Panc1 (cell line): ENCODE results near the gene CCDC57. TPM values are rescaled to one million over a fixed set of nuclear protein-coding genes. Genes with fewer than 3 reads are reported as not detected.

ENCODE experiments used
- ATAC-seq: fragments of 200-7000 bp; cut with Tn5 transposase; 2 replicates; pipeline ENCODE4 v1.9.1; 2020; ENCODE audit warnings: mild to moderate bottlenecking, moderate library complexity
- BruUV-seq: library from RNA; stranded (reverse); fragments of 400-500 nt; replicated peaks from 2 replicates; lab custom pipeline; 2021; lab: Mats Ljungman, UMichigan
- CTCF ChIA-PET: fragments of 300-600 bp; sonication (Branson Sonifier 250); formaldehyde crosslinking; loops from one replicate; lab custom pipeline; 2022; ENCODE audit warnings: antibody characterized with exemption; lab: Charles Lee
- POLR2A ChIA-PET: fragments of 300-600 bp; sonication (Branson Sonifier 250); formaldehyde crosslinking; loops from one replicate; lab custom pipeline; 2022; ENCODE audit warnings: antibody characterized with exemption; lab: Charles Lee
- DNase-seq: peaks from one replicate; pipeline ENCODE4 v3.0.0-alpha.2; 2010; ENCODE audit warnings: low read depth, low spot score
- H3K27ac ChIP-seq: 2 replicates; pipeline ENCODE4 v1.5.1; 2011; ENCODE audit warnings: mild to moderate bottlenecking, low read length, inconsistent platforms
- H3K27me3 ChIP-seq: fragments of 200-500 bp; sonication (Bioruptor generic); 2 replicates; pipeline ENCODE4 v1.6.0; 2014; ENCODE audit warnings: low read length, inconsistent platforms; ENCODE audit not compliant: control insufficient read depth, insufficient read depth
- H3K36me3 ChIP-seq: fragments of 200-500 bp; sonication (Bioruptor generic); 2 replicates; pipeline ENCODE4 v1.5.1; 2014; ENCODE audit warnings: inconsistent platforms, mild to moderate bottlenecking, low read length, moderate library complexity; ENCODE audit not compliant: control insufficient read depth, insufficient read depth
- H3K4me1 ChIP-seq: 2 replicates; pipeline ENCODE4 v1.5.1; 2011; ENCODE audit warnings: inconsistent platforms, mild to moderate bottlenecking, low read length, moderate library complexity; ENCODE audit not compliant: control insufficient read depth, insufficient read depth
- H3K4me3 ChIP-seq, 2 experiments: 2 replicates each; pipeline ENCODE4 v1.5.1; 2011 to 2012; ENCODE audit warnings: low read depth in 2 of 2, low read length in 2 of 2, mild to moderate bottlenecking in 2 of 2, inconsistent platforms in 1 of 2, moderate library complexity in 1 of 2
- H3K9me3 ChIP-seq: fragments of 200-500 bp; sonication (Bioruptor generic); 2 replicates; pipeline ENCODE4 v1.5.1; 2014; ENCODE audit warnings: low read depth, mild to moderate bottlenecking, inconsistent platforms, low read length, moderate library complexity; ENCODE audit not compliant: control insufficient read depth, insufficient read depth
- CTCF ChIP-seq: fragments of 450-650 bp; IDR thresholded peaks from 2 replicates; pipeline ENCODE4 v1.5.1; 2017; ENCODE audit warnings: mild to moderate bottlenecking
- POLR2AphosphoS5 ChIP-seq: IDR thresholded peaks from 2 replicates; pipeline ENCODE4 v1.6.1; 2012; ENCODE audit warnings: mild to moderate bottlenecking, low read depth, low read length, moderate library complexity
- SIN3A ChIP-seq: IDR thresholded peaks from 2 replicates; pipeline ENCODE4 v1.6.1; 2012; ENCODE audit warnings: low read depth, mild to moderate bottlenecking, low read length, moderate library complexity, borderline replicate concordance; ENCODE audit not compliant: insufficient read depth
- TCF7L2 ChIP-seq: IDR thresholded peaks from 2 replicates; pipeline ENCODE4 v1.6.1; 2011; ENCODE audit warnings: mild to moderate bottlenecking, low read depth, low read length, inconsistent platforms
- in situ Hi-C: cut with HindIII; loops from 2 replicates; pipeline ENCODE4 v1.10.0; 2016; ENCODE audit warnings: low sequenced_read_pairs, low pct_unique_long_range_greater_than_20kb
- intact Hi-C: fragments of 100-400 bp; cut with micrococcal nuclease; formaldehyde crosslinking; loops from one replicate; pipeline ENCODE4 v1.10.0; 2022; ENCODE audit not compliant: unreplicated experiment
- total RNA-seq: library from RNA; stranded (reverse); gene quantifications from one replicate; pipeline ENCODE4 v1.2.1, GENCODE V29; 2021; ENCODE audit not compliant: unreplicated experiment
- TF ChIP-seq, protein P1 (sequence below), 2 experiments: IDR thresholded peaks; 2 replicates each; pipeline ENCODE4 v1.6.1; 2011 to 2012; ENCODE audit warnings: low read depth in 2 of 2, control low read depth in 1 of 2, low read length in 1 of 2, mild to moderate bottlenecking in 1 of 2, moderate library complexity in 1 of 2; ENCODE audit not compliant: insufficient read depth in 1 of 2

The CCDC57 gene
- total RNA-seq, 1 experiment from 2014 or later: 63.6 TPM

DNA sequence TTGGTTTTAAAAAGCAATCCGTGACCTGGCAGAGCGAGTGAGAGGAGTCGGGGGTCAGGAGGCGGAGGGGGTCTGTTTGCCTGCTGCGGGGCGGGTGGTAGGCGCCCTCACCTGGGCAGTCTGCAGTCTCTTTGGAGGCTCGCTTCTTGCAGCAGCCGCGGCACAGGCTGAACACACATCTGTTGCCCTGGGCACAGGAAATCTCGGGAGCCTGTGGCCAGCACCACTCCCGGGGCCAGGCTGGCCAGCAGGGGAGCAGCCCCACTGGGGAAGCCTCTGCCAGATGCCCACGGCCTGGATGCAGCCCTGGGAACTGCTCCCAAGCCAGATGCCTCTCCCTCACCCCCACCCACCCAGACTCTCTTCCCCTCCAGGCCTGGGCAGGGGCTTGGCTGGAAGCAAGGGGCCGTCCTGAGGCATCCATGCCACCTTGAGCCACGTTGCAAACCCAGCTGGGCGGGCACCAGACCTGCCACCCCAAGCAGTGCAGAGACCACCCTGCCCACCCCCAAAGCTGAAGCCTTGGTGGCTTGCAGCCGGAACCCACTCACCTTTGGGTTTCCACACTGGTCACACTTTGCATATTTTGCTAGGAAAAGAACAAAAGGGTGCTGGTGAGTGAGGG, 154.3 kb downstream of the CCDC57 start:
- no peak for DNase-seq
- ChIA-PET POLR2A (no interaction called here), CTCF (no interaction called here)
- Histone ChIP-seq H3K4me3 (no peak overlapping the region), H3K9me3 (no peaks in the 10 kb centered on the region), H3K36me3 (peaks cover 6% of the 10 kb centered on the region), H3K27me3 (no peaks in the 10 kb centered on the region), H3K4me1 (peaks cover 18% of the 10 kb centered on the region), H3K27ac (no peak overlapping the region)
- intact Hi-C loops: no loop called here
- BruUV-seq: no TSS peak
- in situ Hi-C loops: loop anchor here (10.0 kb wide), 1 partner anchor 76 kb away; no protein-coding TSS in a partner anchor
- TF ChIP-seq, protein P1, sequence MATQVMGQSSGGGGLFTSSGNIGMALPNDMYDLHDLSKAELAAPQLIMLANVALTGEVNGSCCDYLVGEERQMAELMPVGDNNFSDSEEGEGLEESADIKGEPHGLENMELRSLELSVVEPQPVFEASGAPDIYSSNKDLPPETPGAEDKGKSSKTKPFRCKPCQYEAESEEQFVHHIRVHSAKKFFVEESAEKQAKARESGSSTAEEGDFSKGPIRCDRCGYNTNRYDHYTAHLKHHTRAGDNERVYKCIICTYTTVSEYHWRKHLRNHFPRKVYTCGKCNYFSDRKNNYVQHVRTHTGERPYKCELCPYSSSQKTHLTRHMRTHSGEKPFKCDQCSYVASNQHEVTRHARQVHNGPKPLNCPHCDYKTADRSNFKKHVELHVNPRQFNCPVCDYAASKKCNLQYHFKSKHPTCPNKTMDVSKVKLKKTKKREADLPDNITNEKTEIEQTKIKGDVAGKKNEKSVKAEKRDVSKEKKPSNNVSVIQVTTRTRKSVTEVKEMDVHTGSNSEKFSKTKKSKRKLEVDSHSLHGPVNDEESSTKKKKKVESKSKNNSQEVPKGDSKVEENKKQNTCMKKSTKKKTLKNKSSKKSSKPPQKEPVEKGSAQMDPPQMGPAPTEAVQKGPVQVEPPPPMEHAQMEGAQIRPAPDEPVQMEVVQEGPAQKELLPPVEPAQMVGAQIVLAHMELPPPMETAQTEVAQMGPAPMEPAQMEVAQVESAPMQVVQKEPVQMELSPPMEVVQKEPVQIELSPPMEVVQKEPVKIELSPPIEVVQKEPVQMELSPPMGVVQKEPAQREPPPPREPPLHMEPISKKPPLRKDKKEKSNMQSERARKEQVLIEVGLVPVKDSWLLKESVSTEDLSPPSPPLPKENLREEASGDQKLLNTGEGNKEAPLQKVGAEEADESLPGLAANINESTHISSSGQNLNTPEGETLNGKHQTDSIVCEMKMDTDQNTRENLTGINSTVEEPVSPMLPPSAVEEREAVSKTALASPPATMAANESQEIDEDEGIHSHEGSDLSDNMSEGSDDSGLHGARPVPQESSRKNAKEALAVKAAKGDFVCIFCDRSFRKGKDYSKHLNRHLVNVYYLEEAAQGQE (IDR thresholded peaks at IDR 0.05; ENCODE audit: insufficient read depth in 1 of 2, low read depth in 2 of 2, low read length in 1 of 2): no peak
- TF ChIP-seq TCF7L2 (no peak), POLR2AphosphoS5 (no peak; the same call in 1 of the 2 replicates), SIN3A (no peak), CTCF (no peak; the same call in 1 of the 2 replicates)
- peak; percentile 6; the same call in 1 of the 2 replicates for ATAC-seq

DNA sequence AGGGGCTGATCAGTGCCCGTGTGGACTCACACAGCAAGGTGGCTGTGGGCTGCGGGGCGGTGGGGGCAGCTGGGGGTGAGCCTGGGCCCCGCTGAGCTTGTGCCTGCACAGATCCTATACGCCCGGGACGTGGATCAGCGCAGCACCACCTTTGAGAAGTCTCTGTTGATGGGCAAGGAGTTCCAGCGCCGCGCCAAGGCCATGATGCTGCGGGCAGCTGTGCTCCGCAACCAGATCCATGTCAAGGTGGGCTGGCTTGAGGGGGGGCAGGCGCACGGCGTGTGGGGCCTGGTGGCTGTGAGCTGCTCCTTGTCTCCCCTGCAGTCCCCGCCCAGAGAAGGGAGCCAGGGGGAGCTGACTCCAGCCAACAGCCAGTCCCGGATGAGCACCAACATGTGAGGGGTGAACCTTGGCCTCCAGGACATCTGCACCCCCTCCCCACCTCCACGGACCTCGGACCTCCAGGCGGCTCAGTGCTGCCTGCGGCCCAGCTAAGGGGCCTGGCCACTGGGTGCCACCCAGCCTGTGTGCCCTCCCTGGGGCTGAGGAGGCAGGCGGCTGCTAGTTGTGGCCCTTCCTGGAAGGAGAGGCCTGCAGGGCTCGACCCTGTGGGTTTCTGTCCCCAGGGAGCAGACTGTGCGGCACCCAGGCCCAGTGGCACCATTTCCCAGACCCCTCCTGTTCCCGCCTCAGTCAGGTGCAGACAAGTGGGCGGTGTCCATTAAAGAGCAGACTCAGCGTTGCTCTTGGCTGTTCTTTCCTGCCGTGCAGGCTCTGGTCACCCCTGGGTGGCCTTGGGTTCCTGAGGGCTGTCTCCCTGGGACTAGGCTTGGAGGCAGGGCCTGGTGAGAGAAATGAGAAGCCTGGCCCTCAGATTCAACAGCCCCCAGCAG, 155.7 kb downstream of the CCDC57 start:
- DNase-seq: no peak
- Histone ChIP-seq H3K27ac (no peak overlapping the region), H3K9me3 (no peaks in the 10 kb centered on the region), H3K36me3 (peaks cover 12% of the 10 kb centered on the region), H3K27me3 (no peaks in the 10 kb centered on the region), H3K4me3 (no peak overlapping the region), H3K4me1 (peaks cover 26% of the 10 kb centered on the region)
- peak; percentile 44 for ATAC-seq
- in situ Hi-C loops: loop anchor here (10.0 kb wide), 1 partner anchor 78 kb away; no protein-coding TSS in a partner anchor
- ChIA-PET CTCF (interaction anchor here (1.1 to 1.6 kb wide), 2 partner anchors 19 to 27 kb away, joined by 4 to 7 read pairs; partner anchors contain the start of gene DCXR), POLR2A (no interaction called here)
- intact Hi-C loops: no loop called here
- BruUV-seq: TSS peak; percentile 89
- 0 out of 2 replicates have a peak, but pooled peaks have one; percentile 7 for TF ChIP-seq POLR2AphosphoS5
- no peak for TF ChIP-seq CTCF
- TF ChIP-seq, protein P1 (IDR thresholded peaks at IDR 0.05; ENCODE audit: insufficient read depth in 1 of 2, low read depth in 2 of 2, low read length in 1 of 2): no peak
- no peak for TF ChIP-seq SIN3A
- TF ChIP-seq TCF7L2: no peak
